ENCODE data around the gene PMM2.
"Not testable (repeated sequence)": the region's sequence is repeated elsewhere in the genome, so short reads cannot be mapped to it uniquely, and the experiment has no call there.

The PMM2 gene

DNA sequence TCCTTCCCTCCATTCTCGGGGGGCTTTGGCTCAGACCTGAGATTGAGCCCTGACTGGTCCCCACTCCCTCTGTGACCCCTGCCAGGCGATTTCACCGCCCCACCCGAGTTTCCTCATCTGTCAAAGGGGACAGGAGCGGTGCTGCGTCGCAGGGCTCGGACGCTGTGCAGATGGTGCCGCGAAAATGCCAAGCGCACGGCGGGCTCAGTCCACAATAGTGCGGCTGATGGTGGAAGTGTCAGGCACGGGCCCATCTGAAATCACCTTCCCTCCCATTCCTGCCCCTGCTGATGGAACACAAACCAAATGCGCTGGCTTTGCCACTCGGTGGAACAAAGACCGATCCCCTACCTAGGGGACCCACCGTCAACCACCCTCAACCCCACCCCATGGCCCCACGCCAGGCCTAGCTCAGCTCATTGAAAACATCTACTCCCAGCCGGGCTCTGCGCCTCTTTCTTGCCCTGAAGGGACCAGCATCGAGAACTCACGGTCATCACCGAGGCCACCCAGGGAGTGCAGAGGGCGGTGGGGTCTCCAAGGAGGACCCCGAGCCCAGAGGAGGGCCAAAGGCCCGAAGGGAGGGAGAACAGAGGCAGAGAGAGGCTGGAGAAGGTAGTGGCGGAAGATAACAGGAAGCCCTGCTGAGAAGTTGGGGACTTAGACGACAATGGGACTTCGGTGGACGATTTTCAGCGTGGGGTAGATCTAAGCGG is 69.7 kb downstream of the PMM2 start:
- DNase-seq (ENCODE audit: low read depth), result no peak

DNA sequence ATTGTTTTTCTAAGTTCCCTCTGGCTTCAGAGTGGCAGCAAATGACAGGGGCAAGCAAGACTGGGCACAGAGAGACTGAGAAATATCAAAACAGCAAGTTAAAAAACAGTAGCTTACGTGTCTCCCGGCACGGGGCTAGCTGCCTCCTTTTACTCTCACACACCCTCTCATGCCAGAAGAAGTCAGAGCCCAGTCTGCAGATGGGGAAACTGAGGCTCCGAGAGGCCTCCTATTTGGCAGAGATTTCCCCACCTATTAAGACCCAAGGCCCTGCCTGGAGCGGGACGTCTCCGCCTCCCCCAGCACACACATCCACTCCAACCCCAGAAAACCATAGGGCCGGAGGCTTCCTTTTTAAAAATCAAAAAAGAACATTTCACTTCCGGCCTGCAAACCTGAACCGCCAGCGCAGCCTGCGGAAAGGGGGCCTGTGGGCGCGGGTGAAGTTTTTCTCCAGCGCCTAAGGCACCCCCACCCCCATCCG is 70.3 kb downstream of the PMM2 start:
- DNase-seq (ENCODE audit: low read depth), result peak; percentile 17

DNA sequence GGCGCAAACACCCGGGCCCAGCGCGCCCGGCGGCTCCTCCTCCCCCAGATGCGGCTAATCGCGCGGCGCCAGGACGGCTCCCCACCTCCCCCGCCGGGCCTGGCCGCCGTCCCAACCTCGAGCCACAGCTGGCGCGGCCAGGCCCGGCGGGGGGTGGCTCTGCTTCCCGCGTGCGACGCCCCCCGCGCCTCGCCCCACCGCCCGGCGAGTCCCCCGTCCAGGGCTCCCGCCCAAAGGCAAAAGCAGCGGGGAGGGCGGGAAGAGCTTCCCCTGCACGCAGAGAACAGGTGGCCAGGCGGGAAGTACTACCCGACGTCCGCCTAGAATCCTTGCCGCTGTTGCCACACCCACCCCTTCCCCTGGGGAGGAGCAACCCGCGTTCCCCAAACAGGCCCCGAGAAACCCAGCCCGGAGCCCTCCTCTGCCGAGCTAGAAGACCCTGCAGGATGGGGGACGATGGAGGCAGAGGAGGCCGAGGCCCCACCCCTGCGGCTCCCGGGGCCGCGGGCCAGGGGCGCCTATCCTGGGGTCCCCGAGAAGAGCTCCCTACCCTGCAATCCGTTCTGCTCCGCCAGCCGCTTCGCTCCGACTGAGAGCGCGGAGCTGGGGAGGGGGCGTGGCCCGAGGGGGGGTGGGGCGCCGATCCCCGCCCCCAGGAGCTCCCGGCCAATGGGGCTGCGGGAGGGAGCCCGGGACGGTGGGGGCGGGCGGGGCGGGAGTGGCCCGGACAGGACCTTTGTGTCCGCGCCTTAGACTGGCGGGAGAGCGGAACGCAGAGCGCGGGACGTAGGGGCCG is 71.0 kb downstream of the PMM2 start, which contains the start of gene CARHSP1:
CARHSP1 (minus strand) TSS at position 591 of the 796 bp plus-strand sequence. CDS start 9,678 bp downstream, outside the sequence.
- peak; percentile 56 for DNase-seq (ENCODE audit: low read depth)

DNA sequence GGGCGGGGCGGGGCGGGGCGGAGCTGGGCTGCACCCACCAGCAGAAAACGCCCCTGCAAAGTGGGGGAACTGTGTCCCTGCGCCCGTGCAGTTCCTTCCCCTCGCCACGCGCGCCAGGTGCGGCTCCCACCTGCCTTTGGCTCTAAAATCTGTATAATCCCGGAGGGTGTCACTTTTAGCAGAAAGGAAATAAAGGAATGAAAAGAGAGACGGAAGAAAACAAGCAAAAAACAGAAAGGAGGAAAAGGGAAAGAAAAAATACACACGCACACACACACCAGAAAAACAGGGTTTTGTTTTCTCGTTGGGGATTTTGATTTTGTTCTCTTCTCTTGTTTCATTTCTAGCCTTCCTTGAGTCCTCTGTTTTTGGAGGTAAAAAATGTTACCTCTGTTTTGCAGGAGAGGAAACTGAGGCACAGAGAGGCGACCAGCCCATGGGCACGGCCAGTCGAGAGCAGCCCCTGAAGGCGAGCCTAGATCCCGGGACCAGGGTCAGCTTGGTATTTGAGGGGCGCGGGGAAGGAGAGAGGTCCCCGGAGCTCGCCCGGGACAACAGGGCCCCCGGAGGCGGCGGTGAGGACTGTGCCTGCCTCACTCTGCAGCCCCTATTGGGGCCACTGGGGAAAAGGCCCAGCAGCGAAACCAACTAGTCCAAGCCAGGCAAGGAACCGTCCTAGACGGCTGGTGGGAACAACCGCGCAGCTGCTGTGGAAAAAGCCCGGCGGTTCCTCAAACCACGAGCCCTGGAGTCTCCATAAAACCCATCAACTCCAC is 71.8 kb downstream of the PMM2 start:
- no peak for DNase-seq (ENCODE audit: low read depth)

DNA sequence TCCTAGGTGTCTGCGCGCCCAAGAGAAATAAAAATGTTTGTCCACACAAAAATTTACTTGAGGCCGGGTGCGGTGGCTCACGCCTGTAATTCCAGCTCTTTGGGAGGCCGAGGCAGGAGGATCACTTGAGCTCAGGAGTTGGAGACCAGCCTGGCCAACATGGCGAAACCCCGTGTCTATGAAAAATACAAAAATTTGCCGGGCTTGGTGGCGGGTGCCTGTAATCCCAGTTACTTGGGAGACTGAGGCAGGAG is 72.3 kb downstream of the PMM2 start:
- not testable (repeated sequence) for DNase-seq (ENCODE audit: low read depth)

DNA sequence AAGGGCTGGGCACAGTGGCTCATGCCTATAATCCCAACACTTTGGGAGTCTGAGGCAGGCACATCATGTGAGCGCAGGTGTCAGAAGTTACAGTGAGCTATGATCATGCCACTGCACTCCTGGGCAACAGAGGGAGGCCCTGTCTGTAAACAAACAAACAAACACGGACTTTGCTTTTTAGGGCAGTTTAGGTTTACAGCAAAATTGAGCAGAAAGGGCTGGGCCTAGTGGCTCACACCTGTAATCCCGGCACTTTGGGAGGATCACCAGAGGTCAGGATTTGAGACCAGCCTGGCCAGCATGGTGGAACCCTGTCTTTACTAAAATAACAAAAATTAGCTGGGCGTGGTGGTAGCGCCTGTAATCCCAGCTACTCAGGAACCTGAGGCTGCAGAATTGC is 74.4 kb downstream of the PMM2 start:
- no peak for DNase-seq (ENCODE audit: low read depth)

DNA sequence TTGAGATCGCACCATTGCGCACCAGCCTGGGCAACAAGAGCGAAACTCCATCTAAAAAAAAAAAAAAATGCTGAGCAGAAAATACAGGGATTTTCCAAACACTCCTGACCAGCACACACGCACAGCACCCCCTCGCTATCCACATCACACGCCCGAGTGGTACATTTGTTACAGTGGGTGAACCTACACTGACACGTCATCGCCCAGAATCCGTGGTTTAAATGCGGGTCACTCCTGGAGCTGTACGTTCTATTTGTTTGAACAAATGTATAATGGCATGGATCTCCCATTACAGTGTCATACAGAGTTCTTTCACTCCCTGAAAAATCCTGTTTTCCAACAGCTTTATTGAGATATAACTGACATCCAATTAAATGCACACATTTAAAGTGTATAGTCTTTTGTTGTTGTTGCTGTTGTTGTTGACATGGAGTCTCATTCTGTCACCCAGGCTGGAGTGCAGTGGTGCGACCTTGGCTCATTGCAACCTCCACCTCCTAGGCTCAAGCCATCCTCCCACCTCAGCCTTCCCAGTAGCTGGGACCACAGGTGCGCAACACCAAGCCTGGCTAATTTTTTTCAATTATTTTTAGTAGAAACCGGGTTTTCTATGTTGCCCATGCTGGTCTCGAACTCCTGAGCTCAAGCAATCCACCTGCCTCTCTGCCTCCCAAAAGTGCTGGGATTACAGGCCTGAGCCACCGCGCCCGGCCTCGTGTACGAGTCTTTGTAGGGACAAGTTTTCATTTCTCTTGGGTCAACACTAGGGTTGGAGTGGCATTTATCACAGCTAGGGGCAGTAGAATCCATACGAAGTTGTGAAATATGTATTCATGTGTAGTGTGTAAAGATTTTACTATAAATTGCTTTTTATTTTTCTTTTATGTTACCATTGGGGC is 75.6 kb downstream of the PMM2 start:
- no peak for DNase-seq (ENCODE audit: low read depth)

DNA sequence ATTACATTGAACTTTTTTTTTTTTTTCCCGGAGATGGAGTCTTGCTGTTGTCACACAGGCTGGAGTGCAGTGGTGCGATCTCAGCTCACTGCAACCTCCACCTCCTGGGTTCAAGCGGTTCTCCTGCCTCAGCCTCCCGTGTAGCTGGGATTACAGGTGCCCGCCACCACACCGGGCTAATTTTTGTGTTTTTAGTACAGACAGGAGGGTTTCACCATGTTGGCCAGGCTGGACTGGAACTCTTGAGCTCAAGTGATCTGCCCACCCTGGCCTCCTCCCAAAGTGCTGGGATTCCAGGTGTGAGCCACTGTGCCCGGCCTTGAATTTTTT is 76.2 kb downstream of the PMM2 start:
- DNase-seq (ENCODE audit: low read depth), result not testable (repeated sequence)

DNA sequence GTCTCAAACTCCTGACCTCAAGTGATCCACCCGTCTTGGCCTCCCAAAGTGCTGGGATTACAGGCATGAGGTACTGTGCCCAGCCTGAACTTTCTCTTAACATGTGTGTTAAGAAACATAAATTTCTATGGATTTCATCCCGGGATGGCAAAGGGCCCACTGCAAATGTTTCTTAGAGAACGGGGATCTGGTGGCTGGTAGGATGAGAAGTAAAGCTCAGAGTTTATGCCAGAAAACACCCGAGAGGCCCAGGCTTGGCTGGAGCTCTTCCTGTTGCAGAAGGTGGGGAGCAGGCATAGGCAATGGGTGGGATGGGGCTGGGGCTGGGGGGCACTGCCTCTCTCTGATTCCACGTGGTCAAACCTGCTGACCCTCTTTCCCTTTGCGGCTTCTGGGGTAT is 76.7 kb downstream of the PMM2 start:
- DNase-seq (ENCODE audit: low read depth), result no peak

DNA sequence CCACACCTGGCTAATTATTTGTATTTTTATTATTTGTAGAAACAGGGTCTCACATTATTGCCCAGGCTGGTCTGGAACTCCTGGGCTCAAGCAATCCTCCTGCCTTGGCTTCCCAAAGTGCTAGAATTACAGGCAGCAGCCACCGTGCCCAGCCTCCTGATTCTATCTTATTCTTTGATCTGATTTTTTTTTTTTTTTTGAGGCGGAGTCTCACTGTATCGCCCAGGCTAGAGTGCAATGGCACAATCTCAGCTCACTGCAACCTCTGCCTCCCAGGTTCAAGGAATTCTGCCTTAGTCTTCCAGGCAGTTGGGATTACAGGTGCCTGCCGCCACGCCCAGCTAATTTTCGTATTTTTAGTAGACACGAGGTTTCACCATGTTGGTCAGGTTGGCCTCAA is 77.7 kb downstream of the PMM2 start:
- DNase-seq (ENCODE audit: low read depth), result not testable (repeated sequence)

DNA sequence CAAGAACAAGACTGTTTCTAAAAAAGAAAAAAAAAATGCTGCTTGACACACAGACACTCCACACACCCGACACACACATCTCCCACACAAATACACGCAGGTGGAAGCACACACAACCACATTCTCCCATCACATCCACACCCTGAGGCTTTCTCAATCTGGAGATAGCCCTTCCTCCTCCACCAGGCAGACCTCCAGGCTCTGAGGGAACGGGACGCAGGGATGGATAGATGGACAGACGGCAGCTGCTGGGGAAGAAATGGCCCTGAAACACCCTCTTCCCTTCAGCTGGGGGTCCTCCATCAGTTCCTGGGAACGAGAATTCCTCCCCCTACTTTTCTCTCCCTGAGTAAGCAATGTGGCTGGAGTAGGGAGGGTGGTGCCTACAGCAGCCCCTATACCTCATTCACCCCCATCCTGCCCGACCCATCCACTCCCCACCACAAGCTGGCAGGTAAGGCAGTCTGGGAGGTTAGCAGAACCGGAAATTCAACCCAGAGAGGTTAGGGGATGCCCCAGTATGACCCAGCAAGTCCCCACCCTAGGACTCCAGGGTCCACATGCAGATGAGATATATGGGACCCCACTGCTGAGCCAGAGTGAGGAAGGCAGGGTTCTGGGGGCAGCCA is 80.4 kb downstream of the PMM2 start:
- DNase-seq (ENCODE audit: low read depth), result no peak

DNA sequence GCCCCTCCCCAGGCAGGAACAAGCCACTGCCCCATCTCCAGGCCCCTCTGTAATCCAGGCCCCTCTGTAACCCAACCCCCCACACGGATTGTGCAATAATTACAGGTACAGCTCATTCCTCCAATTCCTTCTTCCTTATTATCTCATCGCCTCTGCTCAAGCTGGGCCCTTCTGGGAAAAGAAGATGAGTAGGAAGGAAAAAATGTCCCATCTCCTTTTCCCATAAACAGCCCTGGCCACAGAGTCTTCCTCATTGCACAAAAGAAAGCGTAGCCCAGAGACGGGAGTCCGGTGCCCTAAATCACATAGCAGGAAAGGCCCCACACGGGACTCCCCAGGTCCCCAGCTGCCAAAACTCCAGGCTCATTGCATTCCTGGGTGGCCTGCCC is 80.9 kb downstream of the PMM2 start:
- no peak for DNase-seq (ENCODE audit: low read depth)

DNA sequence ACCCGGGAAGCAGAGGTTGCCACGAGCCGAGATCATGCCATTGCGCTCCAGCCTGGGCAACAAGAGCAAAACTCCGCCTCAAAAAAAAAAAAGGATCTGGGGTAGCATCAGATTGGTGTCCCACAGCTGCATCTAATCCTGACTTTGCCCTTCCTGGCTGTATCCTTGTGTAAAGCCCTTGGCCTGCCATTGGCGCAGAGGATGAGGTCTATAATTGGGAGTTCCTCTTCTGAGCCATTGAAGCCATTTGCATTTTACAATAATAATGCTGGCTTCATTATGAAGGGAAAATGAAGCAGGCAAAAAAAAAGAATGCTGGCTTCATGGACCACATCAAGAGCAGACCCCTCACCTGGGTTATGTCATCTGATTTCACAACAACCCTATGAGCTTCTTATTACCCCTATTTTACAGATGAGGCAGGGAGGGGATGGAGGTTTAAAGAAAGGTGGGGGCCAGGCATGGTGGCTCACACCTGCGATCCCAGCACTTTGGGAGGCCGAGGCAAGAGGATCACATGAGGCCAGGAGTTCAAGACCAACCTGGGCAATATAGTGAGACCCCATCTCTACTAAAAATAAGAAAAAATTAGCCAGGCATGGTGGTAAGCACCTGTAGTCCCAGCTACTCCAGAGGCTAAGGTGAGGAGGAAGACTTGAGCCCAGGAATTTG is 83.3 kb downstream of the PMM2 start:
- no peak for DNase-seq (ENCODE audit: low read depth)

DNA sequence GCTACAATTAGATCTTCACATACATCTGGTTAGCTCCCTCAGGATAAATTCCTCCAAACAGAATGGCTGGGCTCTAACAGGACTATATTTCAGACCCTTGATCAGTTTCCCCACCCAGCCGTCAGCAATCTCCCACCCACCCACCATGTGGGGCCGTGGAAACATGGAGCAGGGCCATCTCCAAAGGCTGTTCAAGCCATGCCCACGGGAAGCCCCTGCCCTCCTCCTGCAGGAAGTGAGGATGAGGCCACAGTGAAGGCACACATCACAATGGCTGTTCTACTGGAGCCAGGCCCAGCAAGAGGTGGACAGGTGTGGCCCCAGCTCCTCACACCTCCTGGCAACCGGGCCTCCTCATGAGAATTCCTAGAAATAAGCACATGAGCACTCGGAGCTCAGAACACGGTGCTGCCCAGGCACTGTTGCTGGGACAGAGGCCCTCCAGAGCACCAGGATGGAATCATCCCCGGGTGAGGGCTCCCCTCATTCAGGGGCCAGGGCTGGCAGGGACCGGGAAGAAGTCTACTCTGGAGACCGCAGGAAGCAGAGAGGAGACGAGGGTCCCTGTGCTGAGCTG is 84.5 kb downstream of the PMM2 start, which contains the start of gene LITAFD:
LITAFD (plus strand) TSS at position 311 of the 577 bp plus-strand sequence. CDS start 2,005 bp downstream, outside the sequence.
- DNase-seq (ENCODE audit: low read depth), result no peak

DNA sequence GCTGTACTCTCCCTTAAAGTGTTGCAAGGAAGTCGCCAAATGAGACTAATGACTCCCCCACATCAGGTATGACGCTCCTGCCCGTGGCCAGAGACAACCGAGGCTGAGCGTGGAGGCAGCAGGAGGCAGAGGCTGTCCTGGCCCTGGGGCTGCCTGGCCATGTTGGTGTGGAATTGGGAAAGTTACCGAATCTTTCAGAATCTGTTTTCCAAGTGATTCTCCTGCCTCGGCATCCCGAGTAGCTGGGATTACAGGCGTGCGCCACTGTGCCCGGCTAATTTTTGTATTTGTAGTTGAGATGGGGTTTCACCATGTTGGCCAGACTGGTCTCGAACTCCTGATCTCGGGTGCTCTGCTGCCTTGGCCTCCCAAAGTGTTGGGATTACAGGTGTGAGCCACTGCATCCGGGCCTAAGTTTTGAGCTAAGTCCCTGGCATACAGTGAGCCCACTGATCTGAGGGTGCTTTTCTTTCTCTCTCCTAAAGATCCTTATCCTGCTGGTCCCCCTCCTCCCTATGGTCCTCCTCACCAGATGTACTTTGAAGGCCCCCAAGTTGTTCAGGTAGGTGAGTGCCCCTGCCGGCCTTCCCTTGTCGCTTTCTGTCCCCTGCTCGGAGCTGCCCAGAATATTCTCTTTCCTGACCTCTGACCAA is 85.2 kb downstream of the PMM2 start:
- no peak for DNase-seq (ENCODE audit: low read depth)

DNA sequence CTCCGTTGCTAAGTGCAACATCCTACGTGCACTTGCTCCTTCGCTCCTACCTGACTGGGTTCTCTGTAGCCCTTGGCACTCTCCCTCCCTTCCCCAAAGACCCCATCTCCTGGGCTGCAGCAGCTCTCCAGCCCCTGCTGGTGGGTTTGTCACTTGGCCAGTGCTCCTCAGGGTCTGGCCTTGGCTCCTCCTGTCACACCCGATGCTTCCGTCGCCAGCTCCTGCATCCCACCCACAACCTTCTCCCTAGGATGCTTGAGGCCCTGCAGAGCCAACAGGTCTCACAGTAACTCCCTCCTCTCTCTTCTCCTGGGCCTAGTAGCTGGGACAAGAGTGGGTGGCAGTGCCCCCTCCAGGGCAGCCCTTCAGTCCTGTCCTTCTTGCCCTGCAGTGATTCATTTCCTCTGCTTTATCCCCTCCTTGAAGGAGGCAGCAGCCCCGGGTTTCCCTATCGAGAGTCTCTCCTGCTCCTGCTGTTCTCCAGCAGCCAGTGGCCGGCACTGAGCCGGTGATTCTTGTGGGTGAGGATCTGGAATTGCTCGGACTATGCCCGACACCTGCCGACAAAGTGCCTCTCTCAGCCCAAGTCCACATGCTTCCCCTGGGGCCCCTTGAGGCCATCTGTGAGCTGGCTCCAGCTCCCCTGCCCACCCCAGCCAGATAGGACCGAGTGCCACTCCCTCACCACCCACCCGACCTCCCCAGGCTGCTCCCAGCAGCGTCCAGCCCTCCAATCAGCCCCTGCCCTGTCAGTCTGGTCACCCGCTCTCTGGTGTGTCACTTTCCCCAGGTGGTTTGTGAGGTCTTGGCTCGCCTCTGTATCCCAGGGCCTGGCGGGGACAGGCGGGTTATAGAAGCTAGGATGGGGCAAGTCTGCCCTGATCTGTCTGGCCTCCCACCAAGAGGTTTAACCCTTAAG is 88.3 kb downstream of the PMM2 start:
- no peak for DNase-seq (ENCODE audit: low read depth)

DNA sequence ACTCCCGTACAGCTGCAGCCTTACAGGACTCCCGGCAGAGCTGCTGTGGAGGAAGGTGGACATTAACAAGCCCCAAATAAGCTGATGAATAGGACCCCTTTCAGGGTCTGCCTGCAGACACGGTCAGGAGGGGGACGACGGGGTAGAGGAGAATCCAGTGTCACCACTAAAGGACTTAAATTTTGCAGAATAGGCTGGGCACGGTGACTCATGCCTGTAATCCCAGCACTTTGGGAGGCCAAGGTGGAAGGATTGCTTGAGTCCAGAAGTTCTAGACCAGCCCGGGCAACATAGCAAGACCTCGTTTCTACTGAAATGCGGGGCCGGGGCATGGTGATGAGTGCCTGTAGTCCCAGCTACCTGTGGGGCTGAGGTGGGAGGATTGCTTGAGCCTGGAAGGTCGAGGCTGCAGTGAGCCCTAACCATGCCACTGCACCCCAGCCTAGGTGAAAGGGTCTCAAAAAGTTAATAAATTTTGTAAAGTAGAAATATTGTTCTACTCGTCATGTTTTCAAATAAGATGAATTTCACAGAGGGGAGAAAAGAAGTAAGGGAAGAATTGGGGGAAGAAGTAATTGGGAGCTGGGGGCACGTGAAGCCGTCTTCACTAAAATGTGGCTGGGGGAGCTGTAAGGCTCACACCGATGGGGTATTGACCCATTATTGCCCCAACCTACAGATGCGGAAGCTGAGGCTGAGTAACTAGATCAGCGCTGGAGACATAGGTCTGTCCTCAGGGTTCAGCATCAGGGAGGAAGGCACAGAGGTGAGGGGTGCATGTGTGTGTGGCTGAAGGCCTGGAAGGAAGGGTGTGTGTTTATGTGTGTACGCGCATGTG is 89.2 kb downstream of the PMM2 start:
- no peak for DNase-seq (ENCODE audit: low read depth)

DNA sequence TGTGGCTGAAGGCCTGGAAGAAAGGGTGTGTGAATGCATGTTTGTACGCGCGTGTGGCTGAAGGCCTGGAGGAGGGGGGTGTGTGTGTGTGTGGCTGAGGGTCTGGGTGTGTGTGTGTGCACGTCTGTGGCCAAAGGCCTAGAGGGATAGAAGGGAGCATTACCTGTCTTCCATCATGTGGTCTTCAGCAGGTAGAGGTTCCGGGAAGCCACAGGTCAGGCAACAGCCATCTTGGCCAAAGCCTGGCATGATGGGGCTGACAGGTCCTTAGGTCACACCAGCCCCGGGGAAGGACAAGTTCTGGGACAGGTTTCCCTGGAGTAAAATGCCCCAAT is 89.8 kb downstream of the PMM2 start:
- DNase-seq (ENCODE audit: low read depth), result no peak

Measured in stimulated activated CD4-positive, alpha-beta T cell treated with anti-CD3 and anti-CD28 coated beads, Interleukin-2, amount 100 ng/mL, for 4 hours (primary cell).